Kidney epithelial cell (primary cell): Measurements from ENCODE around the gene ADAM33. TPM values are rescaled to one million over a fixed set of nuclear protein-coding genes. Genes with fewer than 3 reads are reported as not detected.

ENCODE experiments used
- DNase-seq: peaks from one replicate; pipeline ENCODE4 v3.0.0-alpha.2; 2010; ENCODE audit warnings: low read depth
- H3K27me3 ChIP-seq: 2 replicates; pipeline ENCODE4 v1.6.0; 2011; ENCODE audit warnings: low read length; ENCODE audit not compliant: control insufficient read depth, insufficient read depth
- H3K36me3 ChIP-seq: 2 replicates; pipeline ENCODE4 v1.5.1; 2011; ENCODE audit warnings: low read length; ENCODE audit not compliant: control insufficient read depth, insufficient read depth
- H3K4me3 ChIP-seq: 2 replicates; pipeline ENCODE4 v1.5.1; 2011; ENCODE audit warnings: low read depth, mild to moderate bottlenecking, control low read depth, low read length
- CTCF ChIP-seq: IDR thresholded peaks from 2 replicates; pipeline ENCODE4 v1.5.1; 2011; ENCODE audit warnings: mild to moderate bottlenecking, moderate library complexity, low read length, control low read depth, inconsistent platforms; ENCODE audit not compliant: insufficient read depth, poor library complexity, severe bottlenecking
- total RNA-seq: library from RNA; depleted of rRNA; stranded (reverse); fragments of >200 nt; gene quantifications from 2 replicates; pipeline ENCODE4 v1.2.3, GENCODE V29; 2015

The ADAM33 gene
- total RNA-seq, 1 donor from 2014 or later, result 0.13 TPM

GRCh38 chr20:3711484-3711941 is 29.7 kb upstream of the ADAM33 start:
- Histone ChIP-seq H3K27me3 (peaks cover 3% of the 10 kb centered on the region), H3K4me3 (no peak overlapping the region), H3K36me3 (no peaks in the 10 kb centered on the region)
- DNase-seq, result no peak
- no peak for TF ChIP-seq CTCF

- H3K27me3 ChIP-seq, result peaks cover 3% of the 10 kb centered on the region
- no peaks in the 10 kb centered on the region for H3K36me3 ChIP-seq
- H3K4me3 ChIP-seq, result no peak overlapping the region
- peak; percentile 92 for TF ChIP-seq CTCF
- no peak for DNase-seq
Measured at GRCh38 chr20:3710703-3711483, 29.1 kb upstream of the ADAM33 start.

- H3K27me3 ChIP-seq, result peaks cover 5% of the 10 kb centered on the region
- DNase-seq, result no peak
- TF ChIP-seq CTCF, result no peak
- no peaks in the 10 kb centered on the region for H3K36me3 ChIP-seq
- no peak overlapping the region for H3K4me3 ChIP-seq
Measured at GRCh38 chr20:3710011-3710466, 28.2 kb upstream of the ADAM33 start.

GRCh38 chr20:3707508-3707899 is 25.7 kb upstream of the ADAM33 start:
- peaks cover 12% of the 10 kb centered on the region for H3K27me3 ChIP-seq
- no peak for TF ChIP-seq CTCF
- H3K36me3 ChIP-seq, result no peaks in the 10 kb centered on the region
- no peak overlapping the region for H3K4me3 ChIP-seq
- DNase-seq, result no peak

- Histone ChIP-seq H3K36me3 (no peaks in the 10 kb centered on the region), H3K27me3 (peaks cover 12% of the 10 kb centered on the region), H3K4me3 (no peak overlapping the region)
- TF ChIP-seq CTCF, result no peak
- DNase-seq, result no peak
Measured at GRCh38 chr20:3706774-3707507, 25.1 kb upstream of the ADAM33 start.
